ENCODE data around the gene CPE. TPM values are rescaled to one million over a fixed set of nuclear protein-coding genes. Genes with fewer than 3 reads are reported as not detected.

The CPE gene
- total RNA-seq (ENCODE audit: low replicate concordance): 43.6 and 47.4 TPM in 2 replicates

- H3K79me2 ChIP-seq (ENCODE audit: low read depth): no peaks in the 10 kb centered on the region
- no peak within 1 kb of the TSS for H3K9ac ChIP-seq
- H3K27me3 ChIP-seq: peaks cover 64% of the 10 kb centered on the region
- no peak within 1 kb of the TSS for H3K27ac ChIP-seq
- TF ChIP-seq CTCF (IDR thresholded peaks at IDR 0.05) (peak; percentile 38), EZH2phosphoT487 (IDR thresholded peaks at IDR 0.05) (no peak), EZH2 (IDR thresholded peaks at IDR 0.05) (peak; percentile 66)
- H3K27me3 Mint-ChIP-seq (ENCODE audit: insufficient read depth, low read depth): no peaks in the 10 kb centered on the region
- peak within 1 kb of the TSS; percentile 91 for H3K4me3 Mint-ChIP-seq
- peak; percentile 90 for DNase-seq (ENCODE audit: low spot score)
- peaks cover 26% of the 10 kb centered on the region for H3F3A ChIP-seq (ENCODE audit: low read depth)
- H3K36me3 Mint-ChIP-seq: no peaks in the 10 kb centered on the region
- H2AFZ ChIP-seq (replicated peaks): peak within 1 kb of the TSS; percentile 74
- H3K9me3 ChIP-seq (ENCODE audit: low read depth): no peaks in the 10 kb centered on the region
- H4K20me1 ChIP-seq (ENCODE audit: low read depth): peaks cover 35% of the 10 kb centered on the region
- peak within 1 kb of the TSS; percentile 53 for H3K4me3 ChIP-seq
- H3K4me1 Mint-ChIP-seq: peaks cover 47% of the 10 kb centered on the region
- peaks cover 43% of the 10 kb centered on the region for H3K4me1 ChIP-seq
- H3K36me3 ChIP-seq: no peaks in the 10 kb centered on the region
- peak within 1 kb of the TSS; percentile 77 for H3K4me2 ChIP-seq
- H3K9me3 Mint-ChIP-seq: no peaks in the 10 kb centered on the region
- H3K27ac Mint-ChIP-seq: peak within 1 kb of the TSS; percentile 27
Measured at GRCh38 chr4:165378745-165379677, at the start of gene CPE. Gene CPE, plus strand, starts transcription at chr4:165379008. Its CDS starts 214 bp downstream, at chr4:165379222.

DNA sequence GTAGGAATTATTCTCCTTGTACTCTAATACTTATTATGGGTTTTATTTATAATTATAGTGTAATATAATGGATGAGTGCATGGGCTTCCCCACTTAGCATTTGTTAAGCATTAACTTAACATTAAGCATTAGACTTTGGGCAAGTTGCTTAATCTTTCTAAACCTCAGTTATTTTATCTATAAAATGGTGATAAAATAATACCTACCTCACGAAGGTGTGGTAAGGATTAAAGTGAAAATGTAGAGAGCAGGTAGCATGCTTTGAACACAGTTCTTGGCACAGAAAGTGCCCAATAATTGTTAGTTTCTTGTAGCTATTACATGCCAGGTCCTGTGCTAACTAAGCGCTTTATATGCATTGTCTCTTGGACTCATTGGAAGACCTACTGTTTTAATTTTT lies 48.7 kb upstream of the CPE start:
- H3K9me3 ChIP-seq (ENCODE audit: low read depth): no peaks in the 10 kb centered on the region
- peaks cover 73% of the 10 kb centered on the region for H4K20me1 ChIP-seq (ENCODE audit: low read depth)
- H3K79me2 ChIP-seq (ENCODE audit: low read depth): peaks cover 85% of the 10 kb centered on the region
- no peaks in the 10 kb centered on the region for H3K27me3 Mint-ChIP-seq (ENCODE audit: insufficient read depth, low read depth)
- H3K9ac ChIP-seq: no peak overlapping the region
- H3F3A ChIP-seq (ENCODE audit: low read depth): peaks cover 14% of the 10 kb centered on the region
- H2AFZ ChIP-seq (replicated peaks): no peak overlapping the region
- H3K9me3 Mint-ChIP-seq: peaks cover 4% of the 10 kb centered on the region
- no peak overlapping the region for H3K27ac ChIP-seq
- H3K4me1 ChIP-seq: peaks cover 48% of the 10 kb centered on the region
- H3K4me3 ChIP-seq: peak overlapping the region; percentile 89
- no peak for TF ChIP-seq EZH2phosphoT487 (IDR thresholded peaks at IDR 0.05)
- no peak for TF ChIP-seq EZH2 (IDR thresholded peaks at IDR 0.05)
- TF ChIP-seq CTCF (IDR thresholded peaks at IDR 0.05): no peak
- no peak for DNase-seq (ENCODE audit: low spot score)
- H3K4me2 ChIP-seq: peak overlapping the region; percentile 86
- peaks cover 33% of the 10 kb centered on the region for H3K36me3 Mint-ChIP-seq
- peaks cover 11% of the 10 kb centered on the region for H3K36me3 ChIP-seq
- peaks cover 49% of the 10 kb centered on the region for H3K4me1 Mint-ChIP-seq
- no peak overlapping the region for H3K27ac Mint-ChIP-seq
- H3K27me3 ChIP-seq: no peaks in the 10 kb centered on the region
- no peak overlapping the region for H3K4me3 Mint-ChIP-seq

GRCh38 chr4:165330666-165331065 lies 48.1 kb upstream of the CPE start:
- Histone ChIP-seq H3F3A (ENCODE audit: low read depth) (peaks cover 17% of the 10 kb centered on the region), H3K9ac (no peak overlapping the region), H3K36me3 (peaks cover 15% of the 10 kb centered on the region), H3K27ac (no peak overlapping the region), H3K4me3 (peak overlapping the region; percentile 89), H3K79me2 (ENCODE audit: low read depth) (peaks cover 91% of the 10 kb centered on the region), H3K27me3 (no peaks in the 10 kb centered on the region), H3K9me3 (ENCODE audit: low read depth) (no peaks in the 10 kb centered on the region), H3K4me1 (peaks cover 54% of the 10 kb centered on the region), H4K20me1 (ENCODE audit: low read depth) (peaks cover 79% of the 10 kb centered on the region), H2AFZ (replicated peaks) (no peak overlapping the region), H3K4me2 (peak overlapping the region; percentile 86)
- H3K27me3 Mint-ChIP-seq (ENCODE audit: insufficient read depth, low read depth): no peaks in the 10 kb centered on the region
- H3K27ac Mint-ChIP-seq: no peak overlapping the region
- peaks cover 2% of the 10 kb centered on the region for H3K9me3 Mint-ChIP-seq
- no peak overlapping the region for H3K4me3 Mint-ChIP-seq
- no peak for DNase-seq (ENCODE audit: low spot score)
- TF ChIP-seq CTCF (IDR thresholded peaks at IDR 0.05): no peak
- TF ChIP-seq EZH2phosphoT487 (IDR thresholded peaks at IDR 0.05): no peak
- no peak for TF ChIP-seq EZH2 (IDR thresholded peaks at IDR 0.05)
- H3K36me3 Mint-ChIP-seq: peaks cover 33% of the 10 kb centered on the region
- H3K4me1 Mint-ChIP-seq: peaks cover 53% of the 10 kb centered on the region
